Cardiac muscle cell (in vitro differentiated cells and primary cell): Measurements from ENCODE around the gene GHR. TPM values are rescaled to one million over a fixed set of nuclear protein-coding genes. Genes with fewer than 3 reads are reported as not detected.

Source experiments
- DNase-seq, 2 donors: peaks; one replicate each; pipeline versions ENCODE4 v3.0.0 to v3.0.0-alpha.2; 2010 to 2017; ENCODE audit warnings: low read depth in 1 of 2, low spot score in 1 of 2
- H3K27ac ChIP-seq: fragments of 200-600 bp; sonication (generic); 2 replicates; pipeline ENCODE4 v1.5.1; 2016
- H3K27me3 ChIP-seq: fragments of 200-600 bp; sonication (generic); 2 replicates; pipeline ENCODE4 v1.6.0; 2016; ENCODE audit warnings: control low read depth
- H3K36me3 ChIP-seq: fragments of 200-600 bp; sonication (generic); 2 replicates; pipeline ENCODE4 v1.5.1; 2016; ENCODE audit warnings: control low read depth
- H3K4me1 ChIP-seq: fragments of 200-600 bp; sonication (generic); 2 replicates; pipeline ENCODE4 v1.8.1; 2017; ENCODE audit warnings: low read depth, mild to moderate bottlenecking, mixed run types
- H3K4me3 ChIP-seq: fragments of 200-600 bp; sonication (generic); 2 replicates; pipeline ENCODE4 v1.5.1; 2016; ENCODE audit warnings: mild to moderate bottlenecking
- H3K9me3 ChIP-seq: fragments of 200-600 bp; sonication (generic); 2 replicates; pipeline ENCODE4 v1.5.1; 2017; ENCODE audit warnings: low read depth, mild to moderate bottlenecking, control low read depth
- CTCF ChIP-seq: IDR thresholded peaks from 2 replicates; pipeline ENCODE4 v1.5.1; 2012; ENCODE audit warnings: low read depth, mild to moderate bottlenecking, low read length
- polyA plus RNA-seq: library from polyadenylated mRNA; unstranded; fragments of >200 nt; fragmentation: Nextera tagmentation; extraction: Ambion mirVana; gene quantifications from 2 replicates; pipeline ENCODE4 v1.2.1, GENCODE V29; 2016
- total RNA-seq: library from RNA; depleted of rRNA; stranded (reverse); fragments of >200 nt; gene quantifications from 2 replicates; pipeline ENCODE4 v1.2.3, GENCODE V29; 2016

Gene GHR
- total and polyA plus RNA-seq, 2 experiments from 2014 or later = 2.9 to 3.9 TPM

GRCh38 chr5:42586625-42587024 is 163.4 kb downstream of the GHR start:
- H3K4me3 ChIP-seq = no peak overlapping the region
- no peak overlapping the region for H3K27ac ChIP-seq
- H3K27me3 ChIP-seq = no peaks in the 10 kb centered on the region
- peak; percentile 37 to 38 for DNase-seq
- no peak for TF ChIP-seq CTCF
- H3K9me3 ChIP-seq = no peaks in the 10 kb centered on the region
- peaks cover 54% of the 10 kb centered on the region for H3K4me1 ChIP-seq
- H3K36me3 ChIP-seq = no peaks in the 10 kb centered on the region

- no peaks in the 10 kb centered on the region for H3K9me3 ChIP-seq
- no peaks in the 10 kb centered on the region for H3K27me3 ChIP-seq
- H3K4me3 ChIP-seq = no peak overlapping the region
- H3K36me3 ChIP-seq = no peaks in the 10 kb centered on the region
- peaks cover 58% of the 10 kb centered on the region for H3K4me1 ChIP-seq
- no peak for TF ChIP-seq CTCF
- no peak overlapping the region for H3K27ac ChIP-seq
- no peak for DNase-seq
Measured at GRCh38 chr5:42587096-42587723, 164.0 kb downstream of the GHR start.

- peaks cover 77% of the 10 kb centered on the region for H3K4me1 ChIP-seq
- no peak for DNase-seq
- H3K4me3 ChIP-seq = no peak overlapping the region
- no peaks in the 10 kb centered on the region for H3K36me3 ChIP-seq
- peak overlapping the region; percentile 69 for H3K27ac ChIP-seq
- no peaks in the 10 kb centered on the region for H3K27me3 ChIP-seq
- no peak for TF ChIP-seq CTCF
- H3K9me3 ChIP-seq = no peaks in the 10 kb centered on the region
Measured at GRCh38 chr5:42590566-42590965, 167.3 kb downstream of the GHR start.

- no peak for TF ChIP-seq CTCF
- no peaks in the 10 kb centered on the region for H3K27me3 ChIP-seq
- H3K36me3 ChIP-seq = no peaks in the 10 kb centered on the region
- no peak overlapping the region for H3K4me3 ChIP-seq
- H3K9me3 ChIP-seq = no peaks in the 10 kb centered on the region
- DNase-seq = peak; percentile 71 to 93
- H3K27ac ChIP-seq = peak overlapping the region; percentile 69
- peaks cover 77% of the 10 kb centered on the region for H3K4me1 ChIP-seq
Measured at GRCh38 chr5:42591015-42591414, 167.8 kb downstream of the GHR start.

GRCh38 chr5:42592401-42593140 is 169.3 kb downstream of the GHR start:
- Histone ChIP-seq H3K9me3 (no peaks in the 10 kb centered on the region), H3K4me3 (no peak overlapping the region), H3K36me3 (no peaks in the 10 kb centered on the region), H3K27me3 (no peaks in the 10 kb centered on the region), H3K4me1 (peaks cover 77% of the 10 kb centered on the region), H3K27ac (no peak overlapping the region)
- no peak for TF ChIP-seq CTCF
- no peak for DNase-seq
